Body of pancreas (tissue), 4 donors: ENCODE data around the gene HORMAD1.

Source experiments
- CTCF ChIP-seq, 7 experiments: fragments of 450-650 bp in 4 of 7; fragments of 200-600 bp in 3 of 7; sonication (generic) in 3 of 7; IDR thresholded peaks; one replicate each; pipeline ENCODE4 v1.5.1; 2016 to 2019; ENCODE audit warnings: antibody characterized with exemption in 7 of 7
- POLR2A ChIP-seq, 3 donors: fragments of 450-650 bp; IDR thresholded peaks; one replicate each; pipeline ENCODE4 v1.6.1; 2016; ENCODE audit warnings: antibody characterized with exemption in 3 of 3, mild to moderate bottlenecking in 2 of 3

- no peak for TF ChIP-seq CTCF (IDR thresholded peaks at IDR 0.05)
- no peak for TF ChIP-seq POLR2A (IDR thresholded peaks at IDR 0.05)
Measured at GRCh38 chr1:150760013-150760412, 39.3 kb upstream of the HORMAD1 start.
